ENCODE measurements around the gene CNNM3. TPM values are rescaled to one million over a fixed set of nuclear protein-coding genes. Genes with fewer than 3 reads are reported as not detected.

The CNNM3 gene
- total RNA-seq, 2 experiments from 2014 or later, result 16.3 to 22.2 TPM

GRCh38 chr2:96847586-96847985, 31.5 kb downstream of the CNNM3 start:
- peaks cover 16% of the 10 kb centered on the region for H3K36me3 Mint-ChIP-seq
- intact Hi-C loops (cut with micrococcal nuclease), result no loop called here
- no peak for DNase-seq
- no peaks in the 10 kb centered on the region for H3K9me3 Mint-ChIP-seq
- ChIA-PET POLR2A (no interaction called here), CTCF (interaction anchor here (0.6 to 2.8 kb wide), 3 partner anchors 10 to 170 kb away, joined by 3 to 12 read pairs (median 7); partner anchors contain the start of gene ANKRD39)
- H3K27me3 Mint-ChIP-seq, result no peaks in the 10 kb centered on the region
- H3K27ac Mint-ChIP-seq, result no peak overlapping the region
- no peaks in the 10 kb centered on the region for H3K4me1 Mint-ChIP-seq (ENCODE audit: low read depth)
- H3K4me3 Mint-ChIP-seq, result no peak overlapping the region

GRCh38 chr2:96848264-96848663, 32.2 kb downstream of the CNNM3 start:
- CTCF ChIA-PET, result interaction anchor here (1.5 to 2.8 kb wide), 2 partner anchors 10 to 103 kb away, joined by 7 to 12 read pairs; partner anchors contain the start of gene ANKRD39
- Mint-ChIP-seq H3K9me3 (no peaks in the 10 kb centered on the region), H3K27ac (no peak overlapping the region), H3K4me3 (no peak overlapping the region), H3K36me3 (peaks cover 23% of the 10 kb centered on the region), H3K27me3 (no peaks in the 10 kb centered on the region), H3K4me1 (ENCODE audit: low read depth) (peaks cover 2% of the 10 kb centered on the region)
- intact Hi-C loops (cut with micrococcal nuclease), result no loop called here
- DNase-seq, result no peak
- POLR2A ChIA-PET, result no interaction called here

GRCh38 chr2:96852667-96853066, 36.6 kb downstream of the CNNM3 start:
- ChIA-PET CTCF (interaction anchor here (0.6 to 0.7 kb wide), 3 partner anchors 16 to 243 kb away, joined by 3 read pairs; no protein-coding TSS in a partner anchor), POLR2A (interaction anchor here (2.5 kb wide), 1 partner anchor 10 kb away, joined by 8 read pairs; no protein-coding TSS in a partner anchor)
- H3K27ac Mint-ChIP-seq, result no peak overlapping the region
- DNase-seq, result no peak
- intact Hi-C loops (cut with micrococcal nuclease), result no loop called here
- no peaks in the 10 kb centered on the region for H3K27me3 Mint-ChIP-seq
- peaks cover 16% of the 10 kb centered on the region for H3K4me1 Mint-ChIP-seq (ENCODE audit: low read depth)
- H3K9me3 Mint-ChIP-seq, result no peaks in the 10 kb centered on the region
- H3K4me3 Mint-ChIP-seq, result no peak overlapping the region
- peaks cover 22% of the 10 kb centered on the region for H3K36me3 Mint-ChIP-seq

GRCh38 chr2:96853321-96853720, 37.3 kb downstream of the CNNM3 start:
- Mint-ChIP-seq H3K36me3 (peaks cover 21% of the 10 kb centered on the region), H3K27me3 (no peaks in the 10 kb centered on the region), H3K4me3 (no peak overlapping the region), H3K9me3 (no peaks in the 10 kb centered on the region), H3K4me1 (ENCODE audit: low read depth) (peaks cover 16% of the 10 kb centered on the region), H3K27ac (no peak overlapping the region)
- intact Hi-C loops (cut with micrococcal nuclease), result no loop called here
- DNase-seq, result no peak
- ChIA-PET CTCF (interaction anchor here (0.6 kb wide), 1 partner anchor 97 kb away, joined by 3 read pairs; no protein-coding TSS in a partner anchor), POLR2A (no interaction called here)

GRCh38 chr2:96856776-96857666, 41.0 kb downstream of the CNNM3 start:
- Mint-ChIP-seq H3K4me1 (ENCODE audit: low read depth) (peaks cover 42% of the 10 kb centered on the region), H3K4me3 (peak overlapping the region; percentile 93), H3K27ac (peak overlapping the region; percentile 84), H3K9me3 (no peaks in the 10 kb centered on the region), H3K36me3 (peaks cover 26% of the 10 kb centered on the region), H3K27me3 (no peaks in the 10 kb centered on the region)
- POLR2A ChIA-PET, result interaction anchor here (1.0 to 3.1 kb wide), 14 partner anchors 9 to 256 kb away, joined by 3 to 21 read pairs (median 6); partner anchors contain the start of genes ANKRD36, CNNM3 and KANSL3
- intact Hi-C loops (cut with micrococcal nuclease), result loop anchor here (5.0 kb wide), 1 partner anchor 40 kb away; the partner anchor contains the start of gene CNNM3
- DNase-seq, result peak; percentile 65
- CTCF ChIA-PET, result interaction anchor here (0.7 to 8.4 kb wide), 31 partner anchors 9 to 740 kb away, joined by 3 to 192 read pairs (median 9); partner anchors contain the start of genes ANKRD36, CNNM3, KANSL3 and SEMA4C

- Mint-ChIP-seq H3K4me3 (peak within 1 kb of the TSS; percentile 93), H3K9me3 (no peaks in the 10 kb centered on the region), H3K27me3 (no peaks in the 10 kb centered on the region), H3K4me1 (ENCODE audit: low read depth) (peaks cover 43% of the 10 kb centered on the region), H3K27ac (peak within 1 kb of the TSS; percentile 84), H3K36me3 (peaks cover 22% of the 10 kb centered on the region)
- intact Hi-C loops (cut with micrococcal nuclease), result loop anchor here (1.0 to 5.0 kb wide), 5 partner anchors 17 to 254 kb away; partner anchors contain the start of gene CNNM3
- ChIA-PET POLR2A (interaction anchor here (0.6 to 3.1 kb wide), 21 partner anchors 9 to 255 kb away, joined by 3 to 21 read pairs (median 4); partner anchors contain the start of genes ANKRD36, CNNM3 and KANSL3), CTCF (interaction anchor here (0.6 to 8.4 kb wide), 30 partner anchors 10 to 741 kb away, joined by 3 to 192 read pairs (median 10); partner anchors contain the start of genes ANKRD36, CNNM3, KANSL3 and SEMA4C)
- DNase-seq, result peak; percentile 98
Measured at GRCh38 chr2:96857667-96858372, 41.8 kb downstream of the CNNM3 start, which contains the start of gene ANKRD39. ANKRD39 (minus strand) TSS chr2:96858016; CDS start chr2:96857987, 29 bp downstream.

GRCh38 chr2:96859099-96859649, 43.1 kb downstream of the CNNM3 start:
- CTCF ChIA-PET, result interaction anchor here (2.5 to 8.4 kb wide), 3 partner anchors 11 to 253 kb away, joined by 36 to 192 read pairs (median 72); partner anchors contain the start of genes ANKRD36 and SEMA4C
- Mint-ChIP-seq H3K4me3 (peak overlapping the region; percentile 48), H3K27ac (no peak overlapping the region), H3K36me3 (peaks cover 19% of the 10 kb centered on the region), H3K9me3 (no peaks in the 10 kb centered on the region), H3K27me3 (no peaks in the 10 kb centered on the region), H3K4me1 (ENCODE audit: low read depth) (peaks cover 42% of the 10 kb centered on the region)
- POLR2A ChIA-PET, result interaction anchor here (1.4 to 3.1 kb wide), 2 partner anchors 10 to 16 kb away, joined by 4 to 21 read pairs; no protein-coding TSS in a partner anchor
- intact Hi-C loops (cut with micrococcal nuclease), result loop anchor here (2.0 to 5.0 kb wide), 2 partner anchors 16 to 42 kb away; partner anchors contain the start of gene CNNM3
- DNase-seq, result no peak

- Mint-ChIP-seq H3K36me3 (peaks cover 19% of the 10 kb centered on the region), H3K9me3 (no peaks in the 10 kb centered on the region), H3K4me3 (no peak overlapping the region), H3K27me3 (no peaks in the 10 kb centered on the region), H3K27ac (no peak overlapping the region), H3K4me1 (ENCODE audit: low read depth) (peaks cover 42% of the 10 kb centered on the region)
- CTCF ChIA-PET, result interaction anchor here (1.1 to 8.4 kb wide), 2 partner anchors 9 to 94 kb away, joined by 8 to 192 read pairs; no protein-coding TSS in a partner anchor
- no peak for DNase-seq
- intact Hi-C loops (cut with micrococcal nuclease), result loop anchor here (2.0 to 5.0 kb wide), 2 partner anchors 15 to 42 kb away; partner anchors contain the start of gene CNNM3
- POLR2A ChIA-PET, result no interaction called here
Measured at GRCh38 chr2:96859681-96860064, 43.6 kb downstream of the CNNM3 start.

GRCh38 chr2:96860065-96861029, 44.3 kb downstream of the CNNM3 start:
- Mint-ChIP-seq H3K27ac (peak overlapping the region; percentile 31), H3K4me1 (ENCODE audit: low read depth) (peaks cover 37% of the 10 kb centered on the region), H3K36me3 (peaks cover 21% of the 10 kb centered on the region), H3K4me3 (no peak overlapping the region), H3K27me3 (no peaks in the 10 kb centered on the region), H3K9me3 (no peaks in the 10 kb centered on the region)
- intact Hi-C loops (cut with micrococcal nuclease), result no loop called here
- CTCF ChIA-PET, result interaction anchor here (1.1 to 8.4 kb wide), 2 partner anchors 8 to 93 kb away, joined by 8 to 192 read pairs; no protein-coding TSS in a partner anchor
- POLR2A ChIA-PET, result no interaction called here
- peak; percentile 82 for DNase-seq

GRCh38 chr2:96861074-96861473, 45.0 kb downstream of the CNNM3 start:
- Mint-ChIP-seq H3K27me3 (no peaks in the 10 kb centered on the region), H3K4me1 (ENCODE audit: low read depth) (peaks cover 37% of the 10 kb centered on the region), H3K9me3 (no peaks in the 10 kb centered on the region), H3K27ac (no peak overlapping the region), H3K4me3 (no peak overlapping the region), H3K36me3 (peaks cover 24% of the 10 kb centered on the region)
- ChIA-PET CTCF (interaction anchor here (1.1 to 8.4 kb wide), 2 partner anchors 7 to 93 kb away, joined by 8 to 192 read pairs; no protein-coding TSS in a partner anchor), POLR2A (no interaction called here)
- intact Hi-C loops (cut with micrococcal nuclease), result no loop called here
- no peak for DNase-seq

Measured in activated CD4-positive, alpha-beta memory T cell treated with anti-CD3 and anti-CD28 coated beads for 36 hours (primary cell).